22Rv1 (cell line): ENCODE results near the gene SERINC2.

Experiments used
- H3K27ac ChIP-seq: fragments of 450-650 bp; 2 replicates; pipeline ENCODE4 v1.5.1; 2017
- ZFX ChIP-seq: fragments of 450-650 bp; IDR thresholded peaks from 2 replicates; pipeline ENCODE4 v1.6.1; 2017; ENCODE audit warnings: antibody characterized with exemption, borderline replicate concordance
- TF ChIP-seq, protein P1 (sequence below): fragments of 450-650 bp; IDR thresholded peaks from 2 replicates; pipeline ENCODE4 v1.5.1; 2017; ENCODE audit warnings: mild to moderate bottlenecking

Gene SERINC2

GRCh38 chr1:31389616-31390015 lies 23.4 kb upstream of the SERINC2 start:
- H3K27ac ChIP-seq: no peak overlapping the region
- TF ChIP-seq ZFX: no peak
- TF ChIP-seq, protein P1, sequence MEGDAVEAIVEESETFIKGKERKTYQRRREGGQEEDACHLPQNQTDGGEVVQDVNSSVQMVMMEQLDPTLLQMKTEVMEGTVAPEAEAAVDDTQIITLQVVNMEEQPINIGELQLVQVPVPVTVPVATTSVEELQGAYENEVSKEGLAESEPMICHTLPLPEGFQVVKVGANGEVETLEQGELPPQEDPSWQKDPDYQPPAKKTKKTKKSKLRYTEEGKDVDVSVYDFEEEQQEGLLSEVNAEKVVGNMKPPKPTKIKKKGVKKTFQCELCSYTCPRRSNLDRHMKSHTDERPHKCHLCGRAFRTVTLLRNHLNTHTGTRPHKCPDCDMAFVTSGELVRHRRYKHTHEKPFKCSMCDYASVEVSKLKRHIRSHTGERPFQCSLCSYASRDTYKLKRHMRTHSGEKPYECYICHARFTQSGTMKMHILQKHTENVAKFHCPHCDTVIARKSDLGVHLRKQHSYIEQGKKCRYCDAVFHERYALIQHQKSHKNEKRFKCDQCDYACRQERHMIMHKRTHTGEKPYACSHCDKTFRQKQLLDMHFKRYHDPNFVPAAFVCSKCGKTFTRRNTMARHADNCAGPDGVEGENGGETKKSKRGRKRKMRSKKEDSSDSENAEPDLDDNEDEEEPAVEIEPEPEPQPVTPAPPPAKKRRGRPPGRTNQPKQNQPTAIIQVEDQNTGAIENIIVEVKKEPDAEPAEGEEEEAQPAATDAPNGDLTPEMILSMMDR: no peak

- TF ChIP-seq, protein P1: no peak
- no peak for TF ChIP-seq ZFX
- no peak overlapping the region for H3K27ac ChIP-seq
Observed at GRCh38 chr1:31390071-31390470, 22.9 kb upstream of the SERINC2 start.

DNA sequence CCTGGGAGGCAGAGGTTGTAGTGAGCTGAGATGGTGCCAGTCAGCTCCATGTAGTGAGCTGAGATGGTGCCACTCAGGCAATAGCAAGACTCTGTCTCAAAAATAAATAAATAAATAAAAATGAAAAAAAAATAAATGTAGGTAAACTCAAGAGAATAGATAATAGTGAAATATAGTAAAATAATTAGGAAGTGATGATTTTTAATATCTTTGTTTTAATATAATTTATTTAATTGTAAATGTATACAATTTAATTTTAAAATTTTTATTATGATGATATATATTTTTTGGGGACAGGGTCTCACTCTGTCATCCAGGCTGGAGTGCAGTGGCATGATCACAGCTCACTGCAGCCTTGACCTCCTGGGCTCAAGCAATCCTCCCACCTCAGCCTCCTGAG lies 19.6 kb upstream of the SERINC2 start:
- no peak overlapping the region for H3K27ac ChIP-seq
- TF ChIP-seq ZFX: no peak
- TF ChIP-seq, protein P1: no peak

DNA sequence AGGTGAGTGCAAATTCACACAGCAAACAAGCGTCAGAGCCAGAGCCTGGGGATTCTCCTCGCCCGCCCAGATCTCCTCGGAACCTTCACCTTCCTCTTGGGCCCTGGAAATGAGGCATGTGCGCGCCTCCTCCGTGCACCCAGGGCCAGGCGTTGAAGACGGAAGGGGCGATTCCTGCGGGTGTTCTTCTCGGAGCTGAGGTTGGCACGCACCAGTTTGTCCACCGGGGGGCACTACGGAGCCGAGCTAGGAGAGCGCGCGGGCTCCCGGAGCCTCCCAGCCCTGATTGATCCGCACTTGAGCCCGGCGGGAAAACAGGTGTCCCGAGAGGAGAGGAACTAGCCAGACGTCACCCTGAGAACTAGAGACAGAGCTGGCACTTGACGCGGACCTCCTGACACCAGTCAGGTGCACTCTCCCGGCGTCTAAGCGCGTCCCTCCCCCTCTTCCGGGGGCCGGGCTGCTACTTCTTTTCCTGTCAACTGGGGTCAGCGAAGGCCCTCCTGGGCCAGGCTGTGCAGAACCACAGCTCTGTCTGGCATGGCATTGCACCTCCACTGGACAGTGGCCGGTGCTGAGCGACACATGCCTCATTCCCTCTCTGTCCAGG lies 18.3 kb upstream of the SERINC2 start:
- peak overlapping the region; percentile 29; the same call in 1 of the 2 replicates for H3K27ac ChIP-seq
- TF ChIP-seq ZFX: no peak
- TF ChIP-seq, protein P1: peak; percentile 96

DNA sequence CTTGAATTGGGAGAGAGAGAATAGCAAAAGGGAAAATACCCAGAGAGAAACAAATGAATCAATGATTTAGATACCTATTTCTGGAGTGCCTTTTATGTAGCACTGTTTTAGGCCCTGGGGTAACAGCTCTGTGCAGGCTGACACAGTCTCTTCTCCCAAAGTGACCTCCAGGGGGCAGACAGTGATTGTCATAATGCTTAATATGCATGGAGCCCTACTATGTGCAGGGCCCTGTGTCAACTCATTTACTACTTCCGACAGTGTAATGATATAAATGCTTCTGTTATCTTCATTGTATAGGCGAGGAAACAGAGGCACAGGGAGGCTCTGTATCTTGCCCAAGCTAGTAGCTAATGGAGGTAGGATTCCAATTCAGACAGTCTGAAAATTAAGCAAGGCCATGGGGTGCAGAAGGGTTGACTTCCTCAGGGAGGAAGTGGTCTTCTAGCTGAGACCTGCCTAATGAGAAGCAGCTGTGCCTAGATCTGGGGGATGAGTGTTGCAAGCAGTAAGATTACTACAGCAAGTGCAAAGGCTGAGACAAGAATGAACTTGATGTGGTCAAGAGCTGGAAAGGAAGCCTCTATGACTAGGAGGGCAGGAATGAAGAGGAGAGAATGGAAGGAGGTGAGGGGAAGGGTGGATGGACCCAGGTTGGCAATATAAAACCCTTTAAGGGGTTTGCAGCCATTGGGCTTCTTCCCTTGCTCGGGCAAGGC lies 16.2 kb upstream of the SERINC2 start:
- H3K27ac ChIP-seq: no peak overlapping the region

DNA sequence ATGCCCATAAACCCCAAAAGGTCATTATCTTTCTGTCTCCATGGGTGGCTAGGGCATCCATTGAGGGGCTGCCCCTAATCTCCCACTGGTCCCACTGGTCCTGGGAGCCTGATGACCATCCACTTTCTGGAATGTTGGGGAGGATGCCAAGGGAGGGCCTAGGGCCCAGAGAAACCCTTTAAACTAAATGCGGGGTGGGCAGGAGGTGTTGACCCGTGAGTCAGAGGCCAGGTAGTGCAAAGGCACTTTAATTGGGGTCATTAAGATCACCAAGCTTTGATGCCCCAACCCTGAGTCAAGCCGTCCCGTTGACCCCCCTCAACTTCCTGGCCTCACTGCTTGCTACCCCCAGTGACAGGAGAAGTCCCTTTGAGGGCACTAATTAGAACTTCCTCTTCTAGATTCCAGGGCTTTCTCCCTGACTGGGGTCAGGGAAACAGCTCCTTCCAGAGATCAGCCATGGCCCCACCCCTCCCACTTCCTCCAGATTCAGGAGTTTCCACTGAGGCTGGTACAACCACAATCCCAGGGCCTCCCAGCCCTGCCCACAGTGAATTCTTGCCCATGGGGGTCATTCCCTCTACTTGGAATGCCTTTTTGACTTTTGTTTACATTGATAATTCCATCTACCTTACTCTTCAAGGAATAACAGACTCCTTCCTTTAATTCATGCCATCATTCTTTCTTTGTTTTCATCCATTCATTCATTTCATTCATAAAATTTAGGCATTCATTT lies 15.5 kb upstream of the SERINC2 start:
- H3K27ac ChIP-seq: no peak overlapping the region
- TF ChIP-seq, protein P1: no peak
- TF ChIP-seq ZFX: no peak

More for the DNA sequence above, 16.2 kb upstream of the SERINC2 start:
- TF ChIP-seq ZFX: no peak
- TF ChIP-seq, protein P1: peak; percentile 45
